NK-92 treated with Interleukin-12 subunit alpha and Interleukin-12 subunit beta, amount 100 ng/mL, for 24 hours (cell line): ENCODE measurements around the gene GLTP.
"Not testable (repeated sequence)": the region's sequence is repeated elsewhere in the genome, so short reads cannot be mapped to it uniquely, and the experiment has no call there.

Experiments
- DNase-seq: peaks from one replicate; lab custom pipeline; 2025; lab: John Stamatoyannopoulos, UW

GLTP gene, protein sequence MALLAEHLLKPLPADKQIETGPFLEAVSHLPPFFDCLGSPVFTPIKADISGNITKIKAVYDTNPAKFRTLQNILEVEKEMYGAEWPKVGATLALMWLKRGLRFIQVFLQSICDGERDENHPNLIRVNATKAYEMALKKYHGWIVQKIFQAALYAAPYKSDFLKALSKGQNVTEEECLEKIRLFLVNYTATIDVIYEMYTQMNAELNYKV

DNA sequence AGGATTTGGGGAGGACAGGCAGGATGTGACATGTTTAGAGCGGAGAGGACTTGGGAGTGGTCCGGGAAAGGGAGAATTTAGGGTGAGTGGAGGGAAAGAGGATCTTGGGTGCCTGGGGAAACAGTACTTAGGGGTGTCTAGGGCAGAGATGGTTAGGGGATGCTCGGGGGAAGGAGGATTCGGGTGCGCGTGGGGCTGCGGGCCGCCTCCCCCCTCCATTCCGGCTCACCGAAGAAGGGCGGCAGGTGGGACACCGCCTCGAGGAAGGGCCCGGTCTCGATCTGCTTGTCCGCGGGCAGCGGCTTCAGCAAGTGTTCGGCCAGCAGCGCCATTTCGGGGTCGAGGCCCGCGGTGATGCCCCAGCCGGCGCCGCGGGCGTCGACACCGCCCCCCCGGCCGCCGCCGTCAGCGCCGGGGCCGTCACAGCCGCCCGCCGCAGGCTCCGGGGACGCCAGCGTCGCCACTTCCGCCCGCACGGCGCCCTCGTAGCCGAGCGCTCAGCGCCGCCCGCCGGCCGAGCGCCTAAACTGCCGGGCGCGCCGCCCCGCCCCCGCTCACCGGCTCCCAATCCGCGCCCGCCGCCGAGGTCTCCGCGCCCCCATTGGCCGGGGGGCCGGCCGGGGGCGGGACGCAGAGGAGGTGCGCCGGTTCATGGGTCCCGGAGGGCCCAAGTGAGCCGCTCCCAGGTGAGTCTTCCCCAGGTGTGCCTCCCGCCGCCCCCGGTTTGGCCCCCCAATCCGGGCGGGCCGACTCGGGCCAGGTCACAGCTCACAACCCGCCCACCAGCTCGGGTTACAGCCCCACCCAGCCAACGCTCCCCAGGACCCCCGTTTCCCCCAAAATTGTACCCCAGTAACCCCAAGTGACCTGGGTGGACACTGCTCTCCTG, at the start of gene GLTP:
Gene GLTP, minus strand, starts transcription at position 499 of the 889 bp plus-strand sequence. Its CDS starts 167 bp downstream, at position 332.
- peak; percentile 66 for DNase-seq

GRCh38 chr12:109929326-109929725, 49.0 kb upstream of the GLTP start:
- DNase-seq = not testable (repeated sequence)

DNA sequence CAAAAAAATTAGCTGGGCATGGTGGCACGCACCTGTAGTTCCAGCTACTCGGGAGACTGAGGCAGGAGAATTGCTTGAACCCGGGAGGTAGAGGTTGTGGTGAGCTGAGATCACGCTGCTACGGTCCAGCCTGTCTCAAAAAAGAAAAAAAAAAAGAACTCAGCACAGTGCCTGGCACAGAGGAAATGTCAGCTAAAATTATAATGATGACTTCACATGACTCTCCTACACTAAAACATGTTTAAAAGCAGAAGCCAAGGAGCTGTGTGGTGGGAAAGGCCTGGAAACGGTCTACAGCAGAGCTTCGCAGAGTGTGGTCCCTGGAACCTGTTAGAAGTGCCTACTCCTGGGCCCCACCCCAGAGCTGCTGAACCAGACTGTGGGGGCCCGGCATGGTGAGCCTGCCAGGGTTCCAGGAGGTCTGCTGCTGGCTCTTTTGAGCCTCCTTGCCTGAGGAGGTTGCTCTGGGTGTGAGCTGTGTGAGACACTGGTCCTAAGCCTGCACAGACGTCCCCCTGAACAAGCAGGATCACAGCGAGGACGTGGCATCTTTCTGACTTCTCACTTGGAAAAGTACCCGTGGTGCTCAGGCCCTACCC, 47.8 kb upstream of the GLTP start:
- DNase-seq = no peak

GRCh38 chr12:109927622-109928021, 47.3 kb upstream of the GLTP start:
- DNase-seq = no peak

GRCh38 chr12:109926488-109927210, 46.3 kb upstream of the GLTP start:
- no peak for DNase-seq

DNA sequence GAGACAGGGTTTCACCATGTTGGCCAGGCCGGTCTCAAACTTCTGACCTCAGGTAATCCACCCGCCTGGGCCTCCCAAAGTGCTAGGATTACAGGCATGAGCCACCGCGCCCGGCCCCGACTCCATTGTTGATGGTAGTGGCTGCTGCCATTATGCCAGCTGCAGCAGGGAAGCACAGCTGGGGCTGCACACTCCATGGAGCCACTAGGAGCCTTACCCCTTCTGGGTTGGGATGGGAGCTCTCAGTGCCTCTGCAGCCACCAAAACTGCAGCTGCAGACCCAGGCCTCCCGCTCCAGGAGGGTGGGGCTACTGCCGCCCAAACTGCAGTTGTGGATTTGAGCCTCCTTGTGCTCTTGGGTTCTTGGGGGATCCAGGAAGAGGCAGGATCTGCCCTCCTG, 45.7 kb upstream of the GLTP start:
- DNase-seq = no peak

- no peak for DNase-seq
Observed at GRCh38 chr12:109925185-109925840, 45.0 kb upstream of the GLTP start.

DNA sequence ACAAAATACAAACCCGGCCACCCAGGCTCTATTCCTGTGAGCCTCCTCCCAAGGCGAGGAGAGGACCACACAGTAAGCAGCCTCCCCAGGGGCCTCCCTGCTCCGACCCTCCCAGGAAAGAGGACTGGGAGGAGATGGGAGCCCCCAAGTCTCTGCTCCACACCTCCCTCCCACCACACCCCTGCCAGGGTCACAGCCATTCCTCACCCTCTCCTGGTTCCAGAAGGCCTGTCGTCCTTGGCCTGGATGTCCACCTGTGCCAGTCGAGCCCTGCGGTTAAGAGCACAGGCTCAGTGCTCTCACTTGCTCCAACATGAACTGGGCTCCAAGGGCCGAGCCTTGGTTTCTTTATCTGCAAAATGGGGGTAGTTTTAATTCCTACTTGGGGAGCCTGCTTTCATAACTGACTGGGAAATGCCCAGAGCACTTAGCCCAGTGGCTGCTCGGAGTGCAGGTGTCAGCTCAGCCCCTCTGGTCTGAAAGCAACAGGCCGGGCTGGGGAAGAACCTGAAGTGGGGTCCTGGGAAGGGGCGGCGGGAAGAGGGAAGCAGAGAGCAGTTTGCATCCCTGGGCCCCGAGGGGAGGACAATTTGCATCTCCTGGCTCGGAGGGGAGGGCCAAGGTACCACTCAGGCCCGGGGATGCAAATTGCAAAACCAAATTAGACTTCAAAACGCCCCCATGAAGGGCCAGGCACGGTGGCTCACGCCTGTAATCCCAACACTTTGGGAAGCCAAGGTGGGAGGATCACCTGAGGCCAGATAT, 43.3 kb upstream of the GLTP start:
- no peak for DNase-seq

DNA sequence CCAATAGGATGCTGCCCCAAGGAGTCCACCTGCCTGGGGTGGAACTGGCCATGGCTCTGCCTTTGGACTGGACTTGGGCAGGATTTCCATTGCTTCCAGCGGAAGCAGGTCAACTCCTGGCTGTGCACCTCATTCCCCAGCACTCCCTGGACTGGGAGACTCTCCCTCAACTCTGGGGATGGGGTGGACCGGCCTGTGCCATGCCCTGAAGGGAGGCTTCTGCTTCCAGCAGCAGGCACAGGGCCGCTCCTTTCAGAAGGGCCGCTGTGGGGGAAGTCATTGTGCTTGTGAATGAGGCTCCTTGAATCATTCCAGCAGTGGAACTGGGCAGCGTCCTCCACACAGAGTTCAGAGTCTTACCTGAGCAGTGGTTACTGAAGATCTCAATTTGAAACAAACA, 42.7 kb upstream of the GLTP start:
- DNase-seq = no peak

- DNase-seq = no peak
Observed at GRCh38 chr12:109921982-109922381, 41.6 kb upstream of the GLTP start.

DNA sequence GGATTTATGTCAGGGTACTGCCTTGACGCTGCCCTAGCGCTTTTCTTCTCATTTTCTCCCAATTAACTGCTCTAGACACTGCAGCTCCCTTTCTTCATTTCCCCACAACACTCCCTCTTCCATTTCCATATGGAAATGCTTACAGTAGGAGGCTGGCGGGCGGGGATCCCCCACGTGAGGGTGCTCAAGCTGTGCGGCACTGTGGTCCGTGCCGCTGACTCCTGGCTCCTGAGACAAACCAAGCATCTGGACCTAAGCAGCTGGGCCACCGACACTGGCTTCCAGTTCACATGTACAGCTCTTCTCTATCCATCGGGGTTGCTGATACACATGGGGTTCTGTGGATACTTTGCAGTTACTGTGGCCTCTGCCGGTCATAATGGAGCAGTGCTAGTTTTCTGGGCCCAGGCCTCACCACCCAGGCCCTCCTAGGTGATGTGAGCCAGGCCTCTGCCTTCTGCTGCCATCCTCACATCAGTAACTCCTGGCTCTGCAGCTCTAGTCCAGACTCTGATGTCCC, 40.0 kb upstream of the GLTP start:
- DNase-seq = no peak

DNA sequence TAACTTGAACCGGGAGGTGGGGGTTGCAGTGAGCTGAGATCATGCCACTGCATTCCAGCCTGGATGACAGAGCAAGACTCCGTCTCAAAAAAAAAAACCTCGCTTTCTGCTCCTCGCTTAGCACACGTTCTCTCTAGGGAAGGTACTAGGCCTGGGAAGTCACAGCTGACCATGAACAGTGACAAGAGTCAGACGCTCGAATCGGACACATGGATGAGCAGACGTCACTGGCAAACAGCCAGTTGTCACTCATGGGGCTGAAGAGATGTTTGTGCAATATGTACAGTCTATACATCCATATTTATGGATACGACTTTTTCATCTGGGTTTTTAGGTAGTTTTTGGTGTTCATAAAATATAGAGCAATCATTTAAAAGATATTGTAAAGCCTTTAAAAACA, 39.1 kb upstream of the GLTP start:
- DNase-seq = no peak

DNA sequence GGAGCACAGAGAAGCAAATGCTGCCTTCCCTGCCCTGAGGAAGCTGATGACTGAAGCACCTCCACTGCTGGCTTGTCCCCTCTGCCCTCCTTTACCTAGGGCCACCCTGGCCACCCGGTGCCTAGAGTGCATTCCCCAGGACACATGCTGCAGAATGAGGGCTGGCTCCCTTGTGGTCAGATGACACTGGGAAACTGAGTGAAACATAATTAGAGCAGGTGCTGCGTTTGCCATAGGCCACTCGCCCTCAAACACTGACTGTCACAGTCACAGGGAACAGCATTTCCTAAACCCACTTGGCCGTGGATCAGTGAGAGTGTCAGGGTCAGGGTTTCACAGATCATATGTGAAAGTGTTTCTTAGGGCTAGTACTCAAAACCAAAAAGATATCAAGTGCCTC, 35.7 kb upstream of the GLTP start:
- DNase-seq = no peak

DNA sequence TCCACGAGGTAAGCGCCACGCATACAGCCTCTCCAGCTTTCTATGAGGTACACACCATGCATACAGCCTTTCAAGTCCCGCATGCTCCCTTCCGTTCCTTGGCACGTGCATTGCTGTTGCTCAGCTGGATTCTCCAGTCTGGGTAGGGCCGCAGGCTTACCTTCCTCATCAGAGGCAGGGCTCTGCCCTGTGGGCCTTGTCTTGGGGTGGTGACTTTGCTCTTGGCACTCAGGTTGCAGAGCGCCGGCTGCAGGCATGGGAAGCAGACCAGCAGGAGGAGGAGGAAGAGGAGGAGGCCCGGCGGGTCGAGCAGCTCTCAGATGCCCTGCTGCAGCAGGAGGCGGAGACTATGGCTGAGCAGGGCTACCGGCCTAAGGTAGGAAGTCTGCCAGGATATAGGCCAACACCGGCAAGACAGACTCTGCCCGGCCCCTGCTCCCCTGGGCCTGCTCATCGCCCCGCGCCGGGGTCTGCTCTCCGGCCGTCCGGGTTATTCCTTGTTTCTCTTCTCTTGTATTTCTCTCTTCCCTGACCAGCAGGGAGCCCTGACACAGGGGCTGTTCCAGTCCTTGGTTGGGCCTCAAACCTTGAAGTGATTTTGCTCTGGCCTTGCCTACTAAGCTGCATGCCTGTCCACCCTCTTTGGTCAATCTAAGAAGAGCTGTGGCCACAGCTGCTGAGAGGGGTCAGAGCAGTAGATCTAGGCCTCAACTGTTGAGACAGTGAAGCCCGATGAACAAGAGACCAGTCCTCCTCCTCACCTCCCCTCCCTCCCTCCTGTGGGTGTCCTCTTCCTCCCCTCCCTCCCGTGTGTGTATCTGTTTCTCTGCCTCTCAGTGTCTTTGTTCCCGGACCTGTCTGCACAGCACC, 35.1 kb upstream of the GLTP start:
- DNase-seq = no peak

DNA sequence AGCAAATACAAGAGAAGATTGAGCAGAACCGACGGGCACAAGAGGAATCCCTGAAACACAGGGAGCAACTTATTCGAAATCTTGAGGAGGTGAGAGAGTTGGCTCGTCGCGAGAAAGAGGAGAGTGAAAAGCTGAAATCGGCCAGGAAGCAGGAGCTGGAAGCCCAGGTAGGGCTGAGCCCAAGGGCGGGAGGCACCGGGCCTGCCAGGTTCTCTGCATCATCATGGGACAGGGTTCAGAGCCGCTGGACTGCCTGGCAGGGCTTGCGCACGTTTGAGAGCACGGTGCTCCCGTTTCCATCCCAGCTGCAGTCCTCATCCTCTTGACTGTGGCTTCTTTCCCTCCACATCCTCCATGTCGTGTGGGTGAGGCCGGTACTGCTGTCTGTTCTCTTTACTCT, 34.1 kb upstream of the GLTP start:
- DNase-seq = no peak

GRCh38 chr12:109912855-109913321, 32.5 kb upstream of the GLTP start:
- no peak for DNase-seq

DNA sequence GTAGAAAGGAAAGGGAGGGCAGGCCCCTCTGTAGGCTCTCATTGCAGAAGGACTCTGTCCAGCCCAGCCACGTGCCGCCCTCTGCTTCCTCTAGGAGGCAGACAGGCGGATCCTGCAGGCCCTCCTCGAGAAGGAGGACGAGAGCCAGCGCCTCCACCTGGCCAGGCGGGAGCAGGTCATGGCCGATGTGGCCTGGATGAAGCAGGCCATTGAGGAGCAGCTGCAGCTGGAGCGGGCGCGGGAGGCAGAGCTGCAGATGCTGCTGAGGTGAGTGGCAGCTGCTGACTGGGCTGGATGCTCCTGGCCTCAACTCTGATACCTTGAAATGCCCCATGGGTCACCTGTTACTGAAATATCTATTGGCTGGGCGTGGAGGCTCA, 30.6 kb upstream of the GLTP start:
- no peak for DNase-seq

DNA sequence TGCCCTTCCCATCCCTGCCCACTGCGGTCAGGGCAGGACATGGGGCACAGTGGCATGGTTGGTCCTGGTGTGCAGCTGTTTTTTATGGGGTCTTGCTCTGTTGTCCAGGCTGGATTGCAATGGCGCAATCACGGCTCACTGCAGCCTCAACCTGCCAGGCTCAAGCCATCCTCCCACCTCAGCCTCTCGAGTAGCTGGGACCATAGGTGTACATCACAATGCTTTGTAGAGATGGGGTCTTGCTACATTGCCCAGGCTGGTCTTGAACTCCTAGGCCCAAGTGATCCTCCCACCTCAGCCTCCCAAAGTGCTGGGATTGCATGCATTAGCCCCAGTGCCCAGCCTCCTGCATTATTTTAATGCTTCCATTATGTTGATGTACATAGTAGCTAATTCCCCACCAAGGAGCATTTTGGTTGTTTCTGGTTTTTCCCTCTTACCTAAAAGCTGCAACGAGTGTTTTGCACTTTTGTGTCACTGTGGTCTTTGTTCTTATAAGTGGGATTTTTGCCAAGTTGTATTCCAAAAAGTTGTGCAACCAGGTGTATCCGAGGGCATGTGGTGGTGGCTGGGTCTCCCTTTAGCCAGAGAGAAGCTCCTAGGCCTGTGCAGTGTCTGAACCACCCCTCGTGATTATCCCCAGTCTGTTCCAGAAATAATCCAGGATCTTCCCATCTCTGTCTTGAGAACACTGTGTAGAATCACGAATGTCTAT, 30.1 kb upstream of the GLTP start:
- DNase-seq = no peak

DNA sequence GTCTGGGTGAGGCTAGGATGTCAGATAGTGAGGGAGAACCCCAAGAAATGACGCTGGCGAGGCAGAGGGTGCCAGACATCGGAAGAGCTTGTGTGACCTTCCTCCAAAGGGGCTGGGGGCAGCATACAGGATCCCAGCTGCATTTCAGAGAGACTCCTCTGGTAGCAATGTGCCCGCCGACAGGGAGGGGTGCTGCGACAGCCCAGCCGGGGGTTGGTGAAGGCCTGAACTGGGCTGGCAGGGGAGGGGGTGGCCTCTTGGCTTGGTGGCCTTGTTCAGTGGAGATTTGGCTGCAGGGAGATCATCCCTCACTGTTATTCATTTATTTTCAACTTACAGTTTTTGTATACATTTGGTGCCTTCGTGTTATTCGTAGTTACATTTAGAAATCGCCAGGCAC, 25.0 kb upstream of the GLTP start:
- DNase-seq = no peak
